CD4-positive, alpha-beta T cell treated with Interleukin-4 for 1 hour (primary cell): ENCODE data around the gene COX19.
A peak's percentile ranks its signal among the peaks of the same experiment; 100 is the strongest.
"Not testable (repeated sequence)": the region's sequence is repeated elsewhere in the genome, so short reads cannot be mapped to it uniquely, and the experiment has no call there.

Experiments
- DNase-seq, 2 donors: peaks; one replicate each; pipeline ENCODE4 v3.0.0-alpha.2; 2020 to 2022

COX19 gene

GRCh38 chr7:1010226-1010625 is 34.9 kb upstream of the COX19 start:
- DNase-seq = no peak

- DNase-seq = no peak
Measured at GRCh38 chr7:1009747-1010146, 34.4 kb upstream of the COX19 start.

- DNase-seq = no peak
Measured at GRCh38 chr7:1008733-1009363, 33.5 kb upstream of the COX19 start.

- DNase-seq = no peak
Measured at GRCh38 chr7:1007901-1008300, 32.6 kb upstream of the COX19 start.

- DNase-seq = no peak
Measured at GRCh38 chr7:1005303-1005702, 30.0 kb upstream of the COX19 start.

- peak in 1 of 2 donors; percentile 67 for DNase-seq
Measured at GRCh38 chr7:1004018-1004852, 28.9 kb upstream of the COX19 start.

GRCh38 chr7:1002445-1002844 is 27.1 kb upstream of the COX19 start:
- not testable (repeated sequence) for DNase-seq

GRCh38 chr7:1002026-1002425 is 26.7 kb upstream of the COX19 start:
- DNase-seq = not testable (repeated sequence)

- not testable (repeated sequence) for DNase-seq
Measured at GRCh38 chr7:1001069-1001770, 25.9 kb upstream of the COX19 start.

GRCh38 chr7:999941-1000935 is 24.9 kb upstream of the COX19 start:
- no peak for DNase-seq

GRCh38 chr7:999149-999879 is 24.0 kb upstream of the COX19 start:
- no peak for DNase-seq

- no peak for DNase-seq
Measured at GRCh38 chr7:997404-998395, 22.4 kb upstream of the COX19 start.

- DNase-seq = no peak
Measured at GRCh38 chr7:996079-996872, 20.9 kb upstream of the COX19 start.

- no peak for DNase-seq
Measured at GRCh38 chr7:995571-995970, 20.2 kb upstream of the COX19 start.

- no peak for DNase-seq
Measured at GRCh38 chr7:994592-995308, 19.4 kb upstream of the COX19 start.

- DNase-seq = peak; percentile 93 to 95
Measured at GRCh38 chr7:992709-993607, 17.6 kb upstream of the COX19 start.

GRCh38 chr7:991729-992656 is 16.6 kb upstream of the COX19 start:
- DNase-seq = no peak
